Measurements from ENCODE around the gene EME1. TPM values are rescaled to one million over a fixed set of nuclear protein-coding genes. Genes with fewer than 3 reads are reported as not detected.

The EME1 gene
- total and polyA plus RNA-seq, 12 donors = 0.18 to 5.2 (median 0.67) TPM

- TF ChIP-seq, protein P1, sequence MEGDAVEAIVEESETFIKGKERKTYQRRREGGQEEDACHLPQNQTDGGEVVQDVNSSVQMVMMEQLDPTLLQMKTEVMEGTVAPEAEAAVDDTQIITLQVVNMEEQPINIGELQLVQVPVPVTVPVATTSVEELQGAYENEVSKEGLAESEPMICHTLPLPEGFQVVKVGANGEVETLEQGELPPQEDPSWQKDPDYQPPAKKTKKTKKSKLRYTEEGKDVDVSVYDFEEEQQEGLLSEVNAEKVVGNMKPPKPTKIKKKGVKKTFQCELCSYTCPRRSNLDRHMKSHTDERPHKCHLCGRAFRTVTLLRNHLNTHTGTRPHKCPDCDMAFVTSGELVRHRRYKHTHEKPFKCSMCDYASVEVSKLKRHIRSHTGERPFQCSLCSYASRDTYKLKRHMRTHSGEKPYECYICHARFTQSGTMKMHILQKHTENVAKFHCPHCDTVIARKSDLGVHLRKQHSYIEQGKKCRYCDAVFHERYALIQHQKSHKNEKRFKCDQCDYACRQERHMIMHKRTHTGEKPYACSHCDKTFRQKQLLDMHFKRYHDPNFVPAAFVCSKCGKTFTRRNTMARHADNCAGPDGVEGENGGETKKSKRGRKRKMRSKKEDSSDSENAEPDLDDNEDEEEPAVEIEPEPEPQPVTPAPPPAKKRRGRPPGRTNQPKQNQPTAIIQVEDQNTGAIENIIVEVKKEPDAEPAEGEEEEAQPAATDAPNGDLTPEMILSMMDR (IDR thresholded peaks at IDR 0.05) = no peak
- TF ChIP-seq POLR2A (IDR thresholded peaks at IDR 0.05) = no peak
- no peaks in the 10 kb centered on the region for H3K36me3 ChIP-seq (replicated peaks in 1 of 2)
- 62 to 88% (median 76%) methylated on average over 4 to 8 of the region's 8 CpGs for WGBS, 4 donors
- H3K4me3 ChIP-seq = peak overlapping the region in 2 of 4 donors; percentile 63 to 79
- H3K27ac ChIP-seq = peak overlapping the region in 3 of 5 donors; percentile 75 to 89 (median 76)
- H3K9me3 ChIP-seq (replicated peaks in 1 of 3) = no peaks in the 10 kb centered on the region
- no peaks in the 10 kb centered on the region for H3K27me3 ChIP-seq
- intact Hi-C loops (cut with DNase I) = no loop called here
- H3K4me1 ChIP-seq (replicated peaks in 1 of 2) = peaks cover 21 to 62% of the 10 kb centered on the region in 2 donors
- no peak for DNase-seq
Observed at GRCh38 chr17:50424996-50425681, 52.1 kb downstream of the EME1 start.

GRCh38 chr17:50425682-50426471 is 52.8 kb downstream of the EME1 start, which contains the start of gene ACSF2:
ACSF2 (plus strand) TSS chr17:50426218; CDS start chr17:50426262, 44 bp downstream.
- Histone ChIP-seq H3K27ac (peak within 1 kb of the TSS; percentile 49 to 89 (median 75)), H3K9me3 (replicated peaks in 1 of 3) (no peaks in the 10 kb centered on the region), H3K27me3 (no peaks in the 10 kb centered on the region), H3K4me3 (peak within 1 kb of the TSS; percentile 55 to 79 (median 67)), H3K4me1 (replicated peaks in 1 of 2) (peaks cover 27 to 58% of the 10 kb centered on the region in 2 donors), H3K36me3 (replicated peaks in 1 of 2) (no peaks in the 10 kb centered on the region)
- peak; percentile 24 to 88 for TF ChIP-seq POLR2A (IDR thresholded peaks at IDR 0.05)
- TF ChIP-seq, protein P1 (IDR thresholded peaks at IDR 0.05) = no peak
- WGBS, 4 donors = 0 to 2% (median 1%) methylated on average over 4 to 70 of the region's 70 CpGs
- intact Hi-C loops (cut with DNase I) = no loop called here
- peak; percentile 75 to 82 (median 80) for DNase-seq

- intact Hi-C loops (cut with DNase I) = no loop called here
- H3K27me3 ChIP-seq = no peaks in the 10 kb centered on the region
- DNase-seq = no peak
- H3K4me1 ChIP-seq (replicated peaks in 1 of 2) = peaks cover 31 to 52% of the 10 kb centered on the region in 2 donors
- peaks cover 0 to 2% of the 10 kb centered on the region in 2 donors for H3K36me3 ChIP-seq (replicated peaks in 1 of 2)
- WGBS, 4 donors = 0 to 20% (median 1%) methylated on average over 1 to 7 of the region's 7 CpGs
- TF ChIP-seq POLR2A (IDR thresholded peaks at IDR 0.05) = no peak
- TF ChIP-seq, protein P1 (IDR thresholded peaks at IDR 0.05) = no peak
- peak overlapping the region; percentile 55 to 79 (median 67) for H3K4me3 ChIP-seq
- peak overlapping the region; percentile 44 to 89 (median 75) for H3K27ac ChIP-seq
- no peaks in the 10 kb centered on the region for H3K9me3 ChIP-seq (replicated peaks in 1 of 3)
Observed at GRCh38 chr17:50426472-50426782, 53.4 kb downstream of the EME1 start.
